ENCODE measurements around the gene PIF1.

- TF ChIP-seq, protein P1, sequence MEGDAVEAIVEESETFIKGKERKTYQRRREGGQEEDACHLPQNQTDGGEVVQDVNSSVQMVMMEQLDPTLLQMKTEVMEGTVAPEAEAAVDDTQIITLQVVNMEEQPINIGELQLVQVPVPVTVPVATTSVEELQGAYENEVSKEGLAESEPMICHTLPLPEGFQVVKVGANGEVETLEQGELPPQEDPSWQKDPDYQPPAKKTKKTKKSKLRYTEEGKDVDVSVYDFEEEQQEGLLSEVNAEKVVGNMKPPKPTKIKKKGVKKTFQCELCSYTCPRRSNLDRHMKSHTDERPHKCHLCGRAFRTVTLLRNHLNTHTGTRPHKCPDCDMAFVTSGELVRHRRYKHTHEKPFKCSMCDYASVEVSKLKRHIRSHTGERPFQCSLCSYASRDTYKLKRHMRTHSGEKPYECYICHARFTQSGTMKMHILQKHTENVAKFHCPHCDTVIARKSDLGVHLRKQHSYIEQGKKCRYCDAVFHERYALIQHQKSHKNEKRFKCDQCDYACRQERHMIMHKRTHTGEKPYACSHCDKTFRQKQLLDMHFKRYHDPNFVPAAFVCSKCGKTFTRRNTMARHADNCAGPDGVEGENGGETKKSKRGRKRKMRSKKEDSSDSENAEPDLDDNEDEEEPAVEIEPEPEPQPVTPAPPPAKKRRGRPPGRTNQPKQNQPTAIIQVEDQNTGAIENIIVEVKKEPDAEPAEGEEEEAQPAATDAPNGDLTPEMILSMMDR (conservative IDR thresholded peaks at IDR 0.05; ENCODE audit: low read depth, low read length) = no peak
- no peak for TF ChIP-seq CEBPB (IDR thresholded peaks at IDR 0.05; ENCODE audit: low read depth, low read length)
These were observed 58.2 kb downstream of the PIF1 start for GRCh38 chr15:64767203-64767602.

Data from IMR-90 (cell line).